Upper lobe of left lung (tissue), 6 donors: ENCODE results near the gene MARCHF4. TPM values are rescaled to one million over a fixed set of nuclear protein-coding genes. Genes with fewer than 3 reads are reported as not detected.

Experiments used
- ATAC-seq, 2 donors: fragments of 200-7000 bp; cut with Tn5 transposase; one replicate each; pipeline ENCODE4 v1.9.1; 2022; ENCODE audit warnings: mild to moderate bottlenecking in 2 of 2, moderate library complexity in 2 of 2; ENCODE audit not compliant: low FRiP score in 2 of 2
- DNase-seq, 2 donors: peaks; one replicate each; pipeline ENCODE4 v3.0.0-alpha.2; 2019 to 2020
- H3K27ac ChIP-seq, 4 donors: fragments of 200-600 bp; sonication (generic); one replicate each; pipeline ENCODE4 v1.5.1; 2016 to 2019
- H3K27me3 ChIP-seq, 4 donors: fragments of 200-600 bp; sonication (generic); one replicate each; pipeline ENCODE4 v1.5.1; 2017 to 2019
- H3K36me3 ChIP-seq, 4 donors: fragments of 200-600 bp; sonication (generic); one replicate each; pipeline ENCODE4 v1.5.1; 2016 to 2019
- H3K4me1 ChIP-seq, 4 donors: fragments of 200-600 bp; sonication (generic); one replicate each; pipeline ENCODE4 v1.5.1; 2018 to 2019
- H3K4me3 ChIP-seq, 4 donors: fragments of 200-600 bp; sonication (generic); one replicate each; pipeline ENCODE4 v1.5.1; 2017 to 2019; ENCODE audit warnings: mild to moderate bottlenecking in 2 of 4, moderate library complexity in 1 of 4
- H3K9me3 ChIP-seq, 4 donors: fragments of 200-600 bp; sonication (generic); one replicate each; pipeline ENCODE4 v1.5.1; 2018 to 2019
- EP300 ChIP-seq, 4 donors: sonication (generic); formaldehyde crosslinking; IDR thresholded peaks; one replicate each; pipeline ENCODE4 v1.5.1; 2017; ENCODE audit warnings: antibody characterized with exemption in 4 of 4, control low read depth in 2 of 4
- POLR2A ChIP-seq, 4 donors: fragments of 450-650 bp; IDR thresholded peaks; one replicate each; pipeline ENCODE4 v1.5.1; 2016 to 2017; ENCODE audit warnings: antibody characterized with exemption in 4 of 4, mild to moderate bottlenecking in 2 of 4
- POLR2AphosphoS5 ChIP-seq, 2 donors: sonication (generic); formaldehyde crosslinking; IDR thresholded peaks; one replicate each; pipeline ENCODE4 v1.5.1; 2017; ENCODE audit warnings: antibody characterized with exemption in 2 of 2
- WGBS, 2 donors: methylation state at CpG; one replicate each; pipeline ENCODE4 v1.1.5; 2017 to 2018; 5-methylcytosine and 5-hydroxymethylcytosine counted together
- total RNA-seq, 6 donors: library from RNA; depleted of rRNA in 4 of 6; stranded (reverse); fragments of >200 nt in 4 of 6; gene quantifications; one replicate each; pipeline versions ENCODE4 v1.1.0 to v1.2.1, GENCODE V29; 2016 to 2021
- TF ChIP-seq, protein P1 (sequence below), 6 experiments: fragments of 450-650 bp in 4 of 6; fragments of 200-600 bp in 2 of 6; sonication (generic) in 2 of 6; IDR thresholded peaks; one replicate each; pipeline ENCODE4 v1.5.1; 2016 to 2019; ENCODE audit warnings: antibody characterized with exemption in 6 of 6
- donor health status: DM: no; HTN: no; CAD: no; lungs with moderate emphysema.
- donor health status: DM: no; HTN: yes; CAD: no; lungs with severe emphysema.

The MARCHF4 gene
- total RNA-seq, 6 donors from 2014 or later: 0.06 to 0.10 TPM; not detected in 4

DNA sequence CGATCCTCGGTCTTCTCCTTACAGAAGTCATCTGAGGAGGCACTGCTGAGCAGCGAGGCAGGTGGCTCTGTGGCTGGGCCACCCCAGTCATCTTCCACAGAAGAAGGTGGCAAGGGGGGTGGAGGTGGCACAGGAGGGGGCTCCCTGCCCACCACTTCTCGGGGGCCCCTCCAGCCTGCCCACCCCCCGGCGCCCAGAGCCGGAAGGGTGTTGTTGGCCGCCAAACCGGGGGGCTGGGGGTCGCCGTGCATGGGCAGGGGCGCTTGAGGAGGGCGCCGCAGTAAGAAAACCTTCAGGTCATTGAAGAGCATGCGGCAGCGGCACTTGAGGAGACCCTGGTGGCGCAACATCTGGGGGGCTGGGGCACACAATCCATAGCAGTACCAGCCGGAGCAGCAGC is 2.5 kb downstream of the MARCHF4 start:
- Histone ChIP-seq H3K9me3 (no peaks in the 10 kb centered on the region), H3K4me1 (peaks cover 14 to 20% (median 16%) of the 10 kb centered on the region in 4 donors), H3K27ac (no peak overlapping the region), H3K27me3 (peaks cover 0 to 26% (median 19%) of the 10 kb centered on the region in 4 donors), H3K4me3 (no peak overlapping the region), H3K36me3 (no peaks in the 10 kb centered on the region)
- DNase-seq: peak in 1 of 2 donors; percentile 66
- 74 to 81% methylated on average over 7 to 9 of the region's 18 CpGs for WGBS, 2 donors
- TF ChIP-seq POLR2AphosphoS5 (IDR thresholded peaks at IDR 0.05) (no peak), EP300 (IDR thresholded peaks at IDR 0.05) (no peak), POLR2A (IDR thresholded peaks at IDR 0.05) (no peak)
- TF ChIP-seq, protein P1, sequence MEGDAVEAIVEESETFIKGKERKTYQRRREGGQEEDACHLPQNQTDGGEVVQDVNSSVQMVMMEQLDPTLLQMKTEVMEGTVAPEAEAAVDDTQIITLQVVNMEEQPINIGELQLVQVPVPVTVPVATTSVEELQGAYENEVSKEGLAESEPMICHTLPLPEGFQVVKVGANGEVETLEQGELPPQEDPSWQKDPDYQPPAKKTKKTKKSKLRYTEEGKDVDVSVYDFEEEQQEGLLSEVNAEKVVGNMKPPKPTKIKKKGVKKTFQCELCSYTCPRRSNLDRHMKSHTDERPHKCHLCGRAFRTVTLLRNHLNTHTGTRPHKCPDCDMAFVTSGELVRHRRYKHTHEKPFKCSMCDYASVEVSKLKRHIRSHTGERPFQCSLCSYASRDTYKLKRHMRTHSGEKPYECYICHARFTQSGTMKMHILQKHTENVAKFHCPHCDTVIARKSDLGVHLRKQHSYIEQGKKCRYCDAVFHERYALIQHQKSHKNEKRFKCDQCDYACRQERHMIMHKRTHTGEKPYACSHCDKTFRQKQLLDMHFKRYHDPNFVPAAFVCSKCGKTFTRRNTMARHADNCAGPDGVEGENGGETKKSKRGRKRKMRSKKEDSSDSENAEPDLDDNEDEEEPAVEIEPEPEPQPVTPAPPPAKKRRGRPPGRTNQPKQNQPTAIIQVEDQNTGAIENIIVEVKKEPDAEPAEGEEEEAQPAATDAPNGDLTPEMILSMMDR (IDR thresholded peaks at IDR 0.05): no peak
- ATAC-seq: no peak

DNA sequence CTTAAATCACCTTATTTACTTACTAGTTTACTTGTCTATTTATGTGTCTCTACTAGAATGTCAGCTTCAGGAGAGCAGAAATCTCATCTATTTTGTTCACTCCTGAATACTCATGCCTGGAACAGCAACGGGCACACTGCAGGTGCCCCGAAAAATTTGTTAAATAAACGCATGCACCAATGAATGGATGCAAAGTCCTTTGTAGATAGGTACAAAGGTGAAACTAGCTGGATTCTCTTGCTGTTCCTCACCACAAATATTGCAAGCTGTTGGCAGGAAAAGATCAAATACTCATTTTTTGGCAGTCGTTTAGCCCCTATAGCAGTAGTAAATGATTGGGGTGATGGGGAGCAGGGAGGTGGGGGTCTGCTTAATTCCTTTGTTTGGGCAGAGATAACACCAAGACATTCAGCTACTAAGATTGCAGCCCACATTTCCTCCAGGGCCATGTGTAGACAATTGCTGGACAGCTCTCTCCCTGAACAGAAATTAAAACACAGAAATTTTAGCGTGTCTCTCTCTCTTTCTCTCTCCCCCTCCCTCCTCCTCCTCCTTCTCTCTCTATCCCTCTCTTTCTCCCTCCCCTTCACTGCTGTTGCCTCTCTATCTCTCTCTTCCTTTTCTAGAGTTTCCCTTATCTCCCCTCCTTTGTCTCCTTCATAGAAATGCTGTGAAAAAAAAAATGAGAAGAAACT is 5.4 kb downstream of the MARCHF4 start:
- Histone ChIP-seq H3K4me3 (no peak overlapping the region), H3K27me3 (peaks cover 0 to 23% (median 12%) of the 10 kb centered on the region in 4 donors), H3K4me1 (peaks cover 7 to 11% (median 9%) of the 10 kb centered on the region in 4 donors), H3K27ac (no peak overlapping the region), H3K36me3 (no peaks in the 10 kb centered on the region), H3K9me3 (no peaks in the 10 kb centered on the region)
- no peak for ATAC-seq
- 50 to 53% methylated on average over 5 of the region's 5 CpGs for WGBS, 2 donors
- TF ChIP-seq EP300 (IDR thresholded peaks at IDR 0.05) (no peak), POLR2AphosphoS5 (IDR thresholded peaks at IDR 0.05) (no peak), POLR2A (IDR thresholded peaks at IDR 0.05) (no peak)
- TF ChIP-seq, protein P1 (IDR thresholded peaks at IDR 0.05): no peak
- DNase-seq: no peak

DNA sequence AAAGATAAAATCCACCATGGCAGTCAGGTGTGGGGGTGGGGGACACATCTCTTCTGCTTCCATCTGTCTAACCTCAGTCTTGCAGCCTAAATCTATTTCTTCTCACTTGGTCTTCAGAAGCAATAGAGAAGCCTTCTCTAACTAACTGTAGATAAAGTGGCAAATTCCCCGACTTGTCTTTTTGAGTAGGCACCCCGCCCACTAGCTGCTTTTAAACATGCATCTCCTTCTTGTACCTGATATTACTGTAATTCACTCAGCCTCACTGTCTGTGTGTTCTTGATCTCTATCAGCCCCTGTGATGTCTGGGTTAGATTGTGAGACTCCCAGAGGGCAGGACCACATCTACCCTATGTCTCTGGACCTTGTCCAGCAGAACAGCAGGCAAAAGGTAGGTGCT is 6.8 kb downstream of the MARCHF4 start:
- TF ChIP-seq EP300 (IDR thresholded peaks at IDR 0.05) (no peak), POLR2AphosphoS5 (IDR thresholded peaks at IDR 0.05) (no peak), POLR2A (IDR thresholded peaks at IDR 0.05) (no peak)
- TF ChIP-seq, protein P1 (IDR thresholded peaks at IDR 0.05): no peak
- DNase-seq (no peak), ATAC-seq (no peak)
- WGBS, 2 donors: 88 to 96% methylated on average over 2 of the region's 2 CpGs
- H3K4me1 ChIP-seq: no peaks in the 10 kb centered on the region
- H3K9me3 ChIP-seq: no peaks in the 10 kb centered on the region
- peaks cover 0 to 9% (median 0%) of the 10 kb centered on the region in 4 donors for H3K27me3 ChIP-seq
- H3K36me3 ChIP-seq: no peaks in the 10 kb centered on the region
- no peak overlapping the region for H3K27ac ChIP-seq
- no peak overlapping the region for H3K4me3 ChIP-seq

DNA sequence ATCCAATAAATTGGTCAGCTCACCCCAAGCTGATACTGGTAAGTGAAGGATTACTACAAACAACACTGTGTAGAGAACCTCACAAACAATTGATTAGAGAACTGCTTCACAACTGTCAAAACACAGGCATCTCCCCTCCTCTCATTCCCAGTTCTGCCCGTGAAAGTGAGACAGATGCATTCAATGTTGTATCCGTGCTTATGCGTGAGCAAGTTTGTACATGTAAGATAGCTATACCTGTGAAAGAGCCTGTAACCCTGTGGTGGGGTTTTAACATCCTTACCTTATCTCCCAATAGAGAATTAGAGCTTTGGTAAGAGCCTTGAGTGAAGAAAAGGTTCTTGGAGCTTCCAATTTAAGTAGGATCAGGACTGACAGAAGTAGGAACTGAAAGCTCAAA is 9.1 kb downstream of the MARCHF4 start:
- DNase-seq (no peak), ATAC-seq (no peak)
- Histone ChIP-seq H3K27me3 (no peaks in the 10 kb centered on the region), H3K36me3 (no peaks in the 10 kb centered on the region), H3K27ac (no peak overlapping the region), H3K4me3 (no peak overlapping the region), H3K4me1 (no peaks in the 10 kb centered on the region), H3K9me3 (no peaks in the 10 kb centered on the region)
- 68 to 81% methylated on average over 3 of the region's 3 CpGs for WGBS, 2 donors
- TF ChIP-seq EP300 (IDR thresholded peaks at IDR 0.05): no peak
- no peak for TF ChIP-seq POLR2AphosphoS5 (IDR thresholded peaks at IDR 0.05)

DNA sequence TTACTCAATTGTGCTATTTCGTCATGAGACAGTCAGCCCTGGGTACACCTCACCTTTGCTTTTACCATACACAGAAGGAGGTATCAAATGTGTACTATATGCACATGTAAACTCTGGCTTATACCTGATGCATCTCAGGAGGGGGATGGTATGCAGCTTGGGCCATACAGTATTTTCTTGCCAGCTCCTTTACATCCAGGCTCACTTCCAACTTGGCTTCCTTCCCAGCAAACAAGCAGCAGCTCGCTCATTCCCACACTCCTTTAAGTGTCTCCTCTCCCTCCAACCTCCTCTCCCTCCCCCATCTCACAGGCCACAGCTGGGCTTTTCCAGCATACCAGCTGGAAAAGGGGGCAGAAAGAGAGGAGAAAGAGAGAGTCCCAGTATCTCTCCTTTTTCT is 9.6 kb downstream of the MARCHF4 start:
- ATAC-seq: no peak
- WGBS, 2 donors: 52 to 55% methylated on average over 2 of the region's 2 CpGs

More for the DNA sequence above, 9.6 kb downstream of the MARCHF4 start:
- Histone ChIP-seq H3K27ac (no peak overlapping the region), H3K9me3 (no peaks in the 10 kb centered on the region), H3K4me3 (no peak overlapping the region), H3K36me3 (no peaks in the 10 kb centered on the region), H3K4me1 (no peaks in the 10 kb centered on the region), H3K27me3 (no peaks in the 10 kb centered on the region)
- no peak for DNase-seq
- TF ChIP-seq EP300 (IDR thresholded peaks at IDR 0.05) (no peak), POLR2AphosphoS5 (IDR thresholded peaks at IDR 0.05) (no peak), POLR2A (IDR thresholded peaks at IDR 0.05) (no peak)
- TF ChIP-seq, protein P1 (IDR thresholded peaks at IDR 0.05): no peak
